ENCODE results near the gene KCMF1.

DNA sequence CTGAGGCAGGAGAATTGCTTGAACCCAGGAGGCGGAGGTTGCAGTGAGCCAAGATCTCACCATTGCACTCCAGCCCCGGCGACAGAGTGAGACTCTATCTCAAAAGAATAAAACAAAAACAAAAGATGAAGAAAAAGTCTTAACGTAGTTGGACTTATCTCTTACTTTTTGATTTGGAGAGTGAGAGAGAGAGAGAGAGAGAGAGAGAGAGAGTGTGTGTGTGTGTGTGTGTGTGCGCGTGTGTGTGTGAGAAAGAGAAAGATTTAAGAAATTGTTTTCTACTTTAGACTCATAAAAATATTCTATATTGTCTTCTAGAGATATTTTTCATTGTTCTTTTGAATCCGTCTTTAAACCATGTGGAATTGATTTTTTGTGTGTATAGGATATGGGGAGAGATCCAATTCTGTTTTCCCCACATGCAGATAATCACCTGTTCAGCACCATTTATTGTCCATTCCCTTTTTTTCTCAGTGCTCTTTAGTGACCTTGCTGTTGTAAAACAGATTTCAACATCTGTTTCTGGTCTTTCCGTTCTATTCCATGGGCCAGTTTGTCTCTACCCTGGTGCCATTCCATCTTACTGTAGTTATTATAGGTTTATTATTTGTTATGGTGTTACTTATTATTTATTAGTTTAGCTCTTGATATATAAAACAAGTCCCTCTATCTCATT lies 53.5 kb downstream of the KCMF1 start:
- TF ChIP-seq, protein P1, sequence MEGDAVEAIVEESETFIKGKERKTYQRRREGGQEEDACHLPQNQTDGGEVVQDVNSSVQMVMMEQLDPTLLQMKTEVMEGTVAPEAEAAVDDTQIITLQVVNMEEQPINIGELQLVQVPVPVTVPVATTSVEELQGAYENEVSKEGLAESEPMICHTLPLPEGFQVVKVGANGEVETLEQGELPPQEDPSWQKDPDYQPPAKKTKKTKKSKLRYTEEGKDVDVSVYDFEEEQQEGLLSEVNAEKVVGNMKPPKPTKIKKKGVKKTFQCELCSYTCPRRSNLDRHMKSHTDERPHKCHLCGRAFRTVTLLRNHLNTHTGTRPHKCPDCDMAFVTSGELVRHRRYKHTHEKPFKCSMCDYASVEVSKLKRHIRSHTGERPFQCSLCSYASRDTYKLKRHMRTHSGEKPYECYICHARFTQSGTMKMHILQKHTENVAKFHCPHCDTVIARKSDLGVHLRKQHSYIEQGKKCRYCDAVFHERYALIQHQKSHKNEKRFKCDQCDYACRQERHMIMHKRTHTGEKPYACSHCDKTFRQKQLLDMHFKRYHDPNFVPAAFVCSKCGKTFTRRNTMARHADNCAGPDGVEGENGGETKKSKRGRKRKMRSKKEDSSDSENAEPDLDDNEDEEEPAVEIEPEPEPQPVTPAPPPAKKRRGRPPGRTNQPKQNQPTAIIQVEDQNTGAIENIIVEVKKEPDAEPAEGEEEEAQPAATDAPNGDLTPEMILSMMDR (IDR thresholded peaks at IDR 0.05), result no peak
- TF ChIP-seq POLR2A (IDR thresholded peaks at IDR 0.05), result no peak
